Ishikawa (cell line): Measurements from ENCODE around the gene KISS1R.

Experiments used
- CEBPB ChIP-seq: IDR thresholded peaks from 2 replicates; pipeline ENCODE4 v1.6.1; 2012
- CREB1 ChIP-seq: IDR thresholded peaks from 2 replicates; pipeline ENCODE4 v1.6.1; 2012; ENCODE audit warnings: low read depth
- EGR1 ChIP-seq: IDR thresholded peaks from 2 replicates; pipeline ENCODE4 v1.6.1; 2012
- EP300 ChIP-seq: IDR thresholded peaks from 2 replicates; pipeline ENCODE4 v1.6.1; 2012; ENCODE audit warnings: borderline replicate concordance
- FOXM1 ChIP-seq: IDR thresholded peaks from 2 replicates; pipeline ENCODE4 v1.6.1; 2012; ENCODE audit warnings: low read depth, borderline replicate concordance
- NFIC ChIP-seq: IDR thresholded peaks from 2 replicates; pipeline ENCODE4 v1.6.1; 2012
- RAD21 ChIP-seq: IDR thresholded peaks from 2 replicates; pipeline ENCODE4 v1.6.1; 2012; ENCODE audit warnings: low read depth
- TAF1 ChIP-seq: IDR thresholded peaks from 2 replicates; pipeline ENCODE4 v1.6.1; 2012; ENCODE audit warnings: low read depth, mild to moderate bottlenecking
- TCF12 ChIP-seq: IDR thresholded peaks from 2 replicates; pipeline ENCODE4 v1.6.1; 2012; ENCODE audit warnings: low read depth
- TEAD4 ChIP-seq: IDR thresholded peaks from 2 replicates; pipeline ENCODE4 v1.6.1; 2012
- YY1 ChIP-seq: IDR thresholded peaks from 2 replicates; pipeline ENCODE4 v1.6.1; 2012; ENCODE audit warnings: low read depth
- ZBTB7A ChIP-seq: IDR thresholded peaks from 2 replicates; pipeline ENCODE4 v1.6.1; 2012; ENCODE audit warnings: low read depth
- TF ChIP-seq, protein P1 (sequence below): IDR thresholded peaks from 2 replicates; pipeline ENCODE4 v1.6.1; 2012
- TF ChIP-seq, protein P2 (sequence below): IDR thresholded peaks from 2 replicates; pipeline ENCODE4 v1.6.1; 2012
- TF ChIP-seq, protein P3 (sequence below): IDR thresholded peaks from 2 replicates; pipeline ENCODE4 v1.6.1; 2012; ENCODE audit warnings: low read depth, mild to moderate bottlenecking

KISS1R gene

DNA sequence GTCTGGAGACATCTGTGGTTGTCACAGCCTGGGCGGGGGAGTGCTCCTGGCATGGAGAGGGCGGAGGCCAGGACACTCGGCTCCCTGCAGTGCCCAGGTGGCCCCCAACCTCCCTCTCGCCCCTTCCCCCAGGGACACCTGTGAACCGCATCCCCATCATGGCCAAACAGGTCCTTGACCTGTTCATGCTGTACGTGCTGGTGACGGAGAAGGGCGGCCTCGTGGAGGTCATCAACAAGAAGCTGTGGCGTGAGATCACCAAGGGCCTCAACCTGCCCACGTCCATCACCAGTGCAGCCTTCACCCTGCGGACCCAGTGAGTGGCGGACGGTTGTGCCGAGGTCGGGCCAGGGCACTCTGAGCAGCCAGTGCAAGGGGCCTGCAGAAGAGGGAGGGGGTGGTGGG lies 47.0 kb downstream of the KISS1R start:
- TF ChIP-seq, protein P1, sequence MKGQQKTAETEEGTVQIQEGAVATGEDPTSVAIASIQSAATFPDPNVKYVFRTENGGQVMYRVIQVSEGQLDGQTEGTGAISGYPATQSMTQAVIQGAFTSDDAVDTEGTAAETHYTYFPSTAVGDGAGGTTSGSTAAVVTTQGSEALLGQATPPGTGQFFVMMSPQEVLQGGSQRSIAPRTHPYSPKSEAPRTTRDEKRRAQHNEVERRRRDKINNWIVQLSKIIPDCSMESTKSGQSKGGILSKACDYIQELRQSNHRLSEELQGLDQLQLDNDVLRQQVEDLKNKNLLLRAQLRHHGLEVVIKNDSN, result no peak
- TF ChIP-seq EP300, result no peak
- TF ChIP-seq ZBTB7A, result no peak
- no peak for TF ChIP-seq NFIC
- TF ChIP-seq, protein P2, sequence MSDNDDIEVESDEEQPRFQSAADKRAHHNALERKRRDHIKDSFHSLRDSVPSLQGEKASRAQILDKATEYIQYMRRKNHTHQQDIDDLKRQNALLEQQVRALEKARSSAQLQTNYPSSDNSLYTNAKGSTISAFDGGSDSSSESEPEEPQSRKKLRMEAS, result no peak
- TF ChIP-seq CREB1, result no peak
- TF ChIP-seq FOXM1, result no peak
- no peak for TF ChIP-seq TEAD4
- no peak for TF ChIP-seq CEBPB
- TF ChIP-seq RAD21, result no peak
- TF ChIP-seq TAF1, result no peak
- TF ChIP-seq, protein P3, sequence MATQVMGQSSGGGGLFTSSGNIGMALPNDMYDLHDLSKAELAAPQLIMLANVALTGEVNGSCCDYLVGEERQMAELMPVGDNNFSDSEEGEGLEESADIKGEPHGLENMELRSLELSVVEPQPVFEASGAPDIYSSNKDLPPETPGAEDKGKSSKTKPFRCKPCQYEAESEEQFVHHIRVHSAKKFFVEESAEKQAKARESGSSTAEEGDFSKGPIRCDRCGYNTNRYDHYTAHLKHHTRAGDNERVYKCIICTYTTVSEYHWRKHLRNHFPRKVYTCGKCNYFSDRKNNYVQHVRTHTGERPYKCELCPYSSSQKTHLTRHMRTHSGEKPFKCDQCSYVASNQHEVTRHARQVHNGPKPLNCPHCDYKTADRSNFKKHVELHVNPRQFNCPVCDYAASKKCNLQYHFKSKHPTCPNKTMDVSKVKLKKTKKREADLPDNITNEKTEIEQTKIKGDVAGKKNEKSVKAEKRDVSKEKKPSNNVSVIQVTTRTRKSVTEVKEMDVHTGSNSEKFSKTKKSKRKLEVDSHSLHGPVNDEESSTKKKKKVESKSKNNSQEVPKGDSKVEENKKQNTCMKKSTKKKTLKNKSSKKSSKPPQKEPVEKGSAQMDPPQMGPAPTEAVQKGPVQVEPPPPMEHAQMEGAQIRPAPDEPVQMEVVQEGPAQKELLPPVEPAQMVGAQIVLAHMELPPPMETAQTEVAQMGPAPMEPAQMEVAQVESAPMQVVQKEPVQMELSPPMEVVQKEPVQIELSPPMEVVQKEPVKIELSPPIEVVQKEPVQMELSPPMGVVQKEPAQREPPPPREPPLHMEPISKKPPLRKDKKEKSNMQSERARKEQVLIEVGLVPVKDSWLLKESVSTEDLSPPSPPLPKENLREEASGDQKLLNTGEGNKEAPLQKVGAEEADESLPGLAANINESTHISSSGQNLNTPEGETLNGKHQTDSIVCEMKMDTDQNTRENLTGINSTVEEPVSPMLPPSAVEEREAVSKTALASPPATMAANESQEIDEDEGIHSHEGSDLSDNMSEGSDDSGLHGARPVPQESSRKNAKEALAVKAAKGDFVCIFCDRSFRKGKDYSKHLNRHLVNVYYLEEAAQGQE, result no peak

DNA sequence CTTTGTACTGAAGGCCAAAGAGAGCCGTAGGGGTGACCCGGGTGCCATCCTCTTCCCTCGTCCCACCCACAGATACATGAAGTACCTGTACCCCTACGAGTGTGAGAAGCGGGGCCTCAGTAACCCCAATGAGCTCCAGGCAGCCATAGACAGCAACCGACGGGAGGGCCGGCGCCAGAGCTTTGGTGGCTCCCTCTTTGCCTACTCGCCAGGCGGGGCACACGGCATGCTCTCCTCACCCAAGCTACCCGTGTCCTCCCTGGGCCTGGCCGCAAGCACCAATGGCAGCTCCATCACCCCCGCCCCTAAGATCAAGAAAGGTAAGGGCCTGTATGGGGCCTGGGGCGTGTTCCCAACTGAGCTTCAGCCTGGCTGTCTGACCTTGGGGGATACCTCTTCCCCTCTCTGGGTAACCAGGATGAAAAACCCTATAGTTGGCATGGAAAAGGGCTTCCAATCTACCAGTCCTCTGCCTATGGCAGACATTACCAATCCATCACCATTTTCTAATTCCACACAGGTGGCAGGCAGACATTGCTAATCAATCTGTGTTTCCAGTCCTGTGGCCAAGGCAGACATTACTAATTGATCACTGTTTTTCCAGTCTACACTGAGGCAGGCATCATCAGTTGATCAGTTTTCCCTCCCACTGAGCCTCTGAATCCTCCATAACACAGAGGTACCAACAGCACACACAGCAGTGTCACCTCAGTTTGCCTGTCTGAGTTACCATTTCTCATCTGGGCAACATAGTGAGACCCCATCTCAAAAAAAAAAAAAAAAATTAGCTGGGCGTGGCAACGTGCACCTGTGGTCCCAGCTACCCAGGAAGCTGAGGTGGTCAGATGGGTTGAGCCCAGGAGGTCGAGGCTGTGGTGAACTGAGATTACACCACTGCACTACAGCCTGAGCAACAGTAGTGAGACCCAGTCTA lies 47.9 kb downstream of the KISS1R start:
- TF ChIP-seq, protein P1, result no peak
- no peak for TF ChIP-seq YY1
- TF ChIP-seq EGR1, result no peak
- no peak for TF ChIP-seq TCF12
- TF ChIP-seq EP300, result no peak
- no peak for TF ChIP-seq TEAD4
- TF ChIP-seq, protein P2, result no peak
- TF ChIP-seq NFIC, result no peak
- no peak for TF ChIP-seq CREB1
- no peak for TF ChIP-seq CEBPB
- no peak for TF ChIP-seq RAD21
- no peak for TF ChIP-seq FOXM1
- TF ChIP-seq ZBTB7A, result no peak
- TF ChIP-seq, protein P3, result no peak

DNA sequence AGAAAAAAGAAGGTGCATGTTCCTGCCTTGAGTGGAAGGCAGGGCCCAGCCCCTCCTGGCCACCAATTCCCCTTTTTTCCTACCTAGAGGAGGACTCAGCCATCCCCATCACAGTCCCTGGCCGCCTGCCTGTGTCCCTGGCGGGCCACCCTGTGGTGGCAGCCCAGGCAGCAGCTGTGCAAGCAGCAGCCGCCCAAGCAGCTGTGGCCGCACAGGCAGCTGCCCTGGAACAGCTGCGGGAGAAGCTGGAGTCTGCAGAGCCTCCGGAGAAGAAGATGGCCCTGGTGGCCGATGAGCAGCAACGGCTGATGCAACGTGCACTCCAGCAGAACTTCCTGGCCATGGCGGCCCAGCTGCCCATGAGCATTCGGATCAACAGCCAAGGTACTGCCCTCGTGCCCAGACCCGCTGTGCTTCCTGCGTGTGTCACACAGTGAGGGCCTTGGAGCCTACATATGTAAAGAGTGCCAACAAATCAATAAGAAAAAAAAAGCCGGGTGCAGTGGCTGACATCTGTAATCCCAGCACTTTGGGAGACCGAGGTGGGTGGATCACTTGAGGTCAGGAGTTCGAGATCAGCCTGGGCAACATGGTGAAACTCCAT lies 49.5 kb downstream of the KISS1R start:
- TF ChIP-seq, protein P1, result no peak
- TF ChIP-seq ZBTB7A (no peak), FOXM1 (no peak), TEAD4 (no peak)
- TF ChIP-seq, protein P2, result no peak
